ENCODE results near the gene IL36B. TPM values are rescaled to one million over a fixed set of nuclear protein-coding genes. Genes with fewer than 3 reads are reported as not detected.

The IL36B gene
- total and polyA plus RNA-seq, 9 of the 15 experiments (the other 6 are each of a cell fraction or from before 2014, with no cell fraction given), result not detected

DNA sequence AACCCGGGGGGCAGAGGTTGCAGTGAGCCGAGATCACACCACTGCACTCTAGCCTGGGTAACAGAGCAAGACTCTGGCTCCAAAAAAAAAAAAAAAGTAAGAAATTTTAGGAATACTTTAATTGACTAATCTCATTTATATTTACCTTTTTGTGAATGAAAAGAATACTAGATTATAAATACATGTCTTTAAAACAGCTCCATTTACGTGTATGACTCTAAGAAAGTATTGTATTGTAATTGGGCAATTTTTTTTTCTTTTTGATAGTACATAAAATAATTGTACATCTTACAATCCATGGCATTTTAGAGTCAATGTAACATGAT, 39.4 kb downstream of the IL36B start (continued):
- TF ChIP-seq CHD4 (IDR thresholded peaks at IDR 0.05; ENCODE audit: insufficient read depth, insufficient replicate concordance, low read depth, low read length, poor library complexity, severe bottlenecking), result peak; percentile 28

DNA sequence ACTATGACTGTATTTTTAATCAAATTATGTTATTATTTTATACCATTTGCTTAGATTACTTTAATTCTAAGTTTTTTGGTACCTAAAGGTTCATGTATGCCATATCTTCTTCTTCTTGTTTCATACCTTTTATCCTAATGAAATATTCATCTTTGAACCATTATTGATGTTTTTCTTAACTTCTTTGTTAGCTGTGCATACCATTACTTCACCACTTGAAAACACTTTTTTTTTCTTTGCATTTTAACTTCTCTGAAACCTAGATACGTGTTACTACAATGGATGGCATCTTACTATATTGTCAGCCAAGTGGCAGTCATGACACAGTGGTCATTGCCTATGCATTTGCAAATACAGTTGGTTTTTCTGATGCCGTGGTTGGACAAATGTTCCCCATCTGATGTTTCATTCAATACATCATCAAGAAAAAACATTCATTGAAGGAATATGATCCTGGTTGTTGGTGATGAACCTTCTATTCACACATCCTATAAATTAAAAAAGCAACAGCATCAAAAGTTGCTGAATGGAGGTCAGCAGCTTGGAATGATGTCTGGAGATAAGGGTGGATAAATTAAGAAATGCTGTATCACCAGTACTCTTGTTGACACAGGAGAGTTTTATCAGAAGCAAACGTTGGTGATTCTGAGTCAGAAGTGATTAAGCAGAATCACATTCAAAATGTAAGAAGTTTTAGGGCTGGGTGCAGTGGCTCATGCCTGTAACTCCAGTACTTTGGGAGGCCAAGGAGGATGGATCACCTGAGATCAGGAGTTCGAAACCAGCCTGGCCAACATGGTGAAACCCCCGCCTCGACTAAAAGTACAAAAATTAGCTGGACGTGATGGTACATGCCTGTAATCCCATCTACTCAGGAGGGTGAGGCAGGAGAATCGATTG, 40.0 kb downstream of the IL36B start:
- peak overlapping the region; percentile 40 for H3K4me2 ChIP-seq (ENCODE audit: insufficient read depth, low read length)
- peaks cover 3% of the 10 kb centered on the region; the same call in 1 of the 2 replicates for H3K9me3 ChIP-seq (replicated peaks; ENCODE audit: control insufficient read depth, insufficient read depth, low read depth, low read length)
- peak; percentile 92 for FAIRE-seq
- peak; percentile 96 for ATAC-seq
- H3K36me3 ChIP-seq (ENCODE audit: control insufficient read depth, insufficient read depth, low read length), result no peaks in the 10 kb centered on the region
- H3K27ac ChIP-seq (ENCODE audit: extremely low read depth, low read depth, low read length), result peak overlapping the region; percentile 81
- DNase-seq (ENCODE audit: extremely low read depth in 1 of 4, low spot score in 3 of 4), result peak; percentile 58 to 89 (median 72)
- H3K27me3 ChIP-seq (ENCODE audit: control insufficient read depth in 2 of 2, insufficient read depth in 2 of 2, low read length in 2 of 2), result no peaks in the 10 kb centered on the region
- no peaks in the 10 kb centered on the region for H3K9me1 ChIP-seq (ENCODE audit: control insufficient read depth, insufficient read depth, low read length)
- POLR2A ChIA-PET, result interaction anchor here (1.2 kb wide), 1 partner anchor 13 kb away, joined by 4 read pairs; no protein-coding TSS in a partner anchor
- H3K9ac ChIP-seq (ENCODE audit: insufficient read depth in 1 of 2, low read depth in 2 of 2, low read length in 2 of 2), result peak overlapping the region in 1 of 2 experiments; percentile 47; a peak in 3 of 4 replicates
- H3K79me2 ChIP-seq (ENCODE audit: control insufficient read depth, insufficient read depth, low read length), result no peaks in the 10 kb centered on the region
- H3K4me1 ChIP-seq (replicated peaks in 1 of 2; ENCODE audit: control insufficient read depth in 2 of 2, insufficient read depth in 2 of 2, low read length in 2 of 2), result peaks cover 4 to 19% of the 10 kb centered on the region in 2 experiments
- BruUV-seq (replicated peaks), result no TSS peak
- in situ Hi-C loops (cut with MboI) (no loop called here), intact Hi-C loops (cut with micrococcal nuclease) (no loop called here)
- H3K4me3 ChIP-seq, result no peak overlapping the region
- WGBS (ENCODE audit: insufficient coverage, low coverage, missing lambda C conversion rate), result under 1% methylated on average over 8 of the region's 8 CpGs
- no peaks in the 10 kb centered on the region for H4K20me1 ChIP-seq (replicated peaks; ENCODE audit: control insufficient read depth, insufficient read depth, low read length)
- CTCF ChIA-PET (ENCODE audit: low intra/inter-chr PET ratio), result no interaction called here
- H2AFZ ChIP-seq (ENCODE audit: low read depth, low read length), result peak overlapping the region; percentile 70
- TF ChIP-seq CREM (IDR thresholded peaks at IDR 0.05; ENCODE audit: low read depth) (peak; percentile 82), TOE1 (IDR thresholded peaks at IDR 0.05; ENCODE audit: borderline replicate concordance) (peak; percentile 60), TOE1 (CRISPR knock-in tag; IDR thresholded peaks at IDR 0.05; ENCODE audit: borderline replicate concordance, low read depth) (no peak), FOXK2 (conservative IDR thresholded peaks at IDR 0.05 in 1 of 2, IDR thresholded peaks at IDR 0.05 in 1 of 2; ENCODE audit: low read depth in 2 of 2) (peak; percentile 94 to 97), NR2C2 (CRISPR knock-in tag; IDR thresholded peaks at IDR 0.05) (no peak), NR2C2 (tag; IDR thresholded peaks at IDR 0.05) (peak; percentile 50), MEF2D (tag; conservative IDR thresholded peaks at IDR 0.05; ENCODE audit: low read depth) (peak; percentile 97), ZNF395 (CRISPR knock-in tag; IDR thresholded peaks at IDR 0.05) (peak; percentile 55; the same call in 1 of the 2 replicates), SMAD1 (IDR thresholded peaks at IDR 0.05; ENCODE audit: low read depth, low read length, partially characterized antibody) (peak; percentile 54), MECOM (CRISPR knock-in tag; IDR thresholded peaks at IDR 0.05) (peak; percentile 76), E2F8 (IDR thresholded peaks at IDR 0.05; ENCODE audit: low read depth, partially characterized antibody) (peak; percentile 19), ZZZ3 (IDR thresholded peaks at IDR 0.05) (peak; percentile 22; the same call in 1 of the 2 replicates)
- TF ChIP-seq, protein P1, sequence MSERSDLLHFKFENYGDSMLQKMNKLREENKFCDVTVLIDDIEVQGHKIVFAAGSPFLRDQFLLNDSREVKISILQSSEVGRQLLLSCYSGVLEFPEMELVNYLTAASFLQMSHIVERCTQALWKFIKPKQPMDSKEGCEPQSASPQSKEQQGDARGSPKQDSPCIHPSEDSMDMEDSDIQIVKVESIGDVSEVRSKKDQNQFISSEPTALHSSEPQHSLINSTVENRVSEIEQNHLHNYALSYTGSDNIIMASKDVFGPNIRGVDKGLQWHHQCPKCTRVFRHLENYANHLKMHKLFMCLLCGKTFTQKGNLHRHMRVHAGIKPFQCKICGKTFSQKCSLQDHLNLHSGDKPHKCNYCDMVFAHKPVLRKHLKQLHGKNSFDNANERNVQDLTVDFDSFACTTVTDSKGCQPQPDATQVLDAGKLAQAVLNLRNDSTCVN (CRISPR knock-in tag; IDR thresholded peaks at IDR 0.05), result 0 out of 2 replicates have a peak, but pooled peaks have one; percentile 45
